ENCODE results near the gene OSBPL9. TPM values are rescaled to one million over a fixed set of nuclear protein-coding genes. Genes with fewer than 3 reads are reported as not detected.
"Not testable (repeated sequence)": the region's sequence is repeated elsewhere in the genome, so short reads cannot be mapped to it uniquely, and the experiment has no call there.

Gene OSBPL9
- total RNA-seq, 1 donor from 2014 or later = 50.3 TPM

DNA sequence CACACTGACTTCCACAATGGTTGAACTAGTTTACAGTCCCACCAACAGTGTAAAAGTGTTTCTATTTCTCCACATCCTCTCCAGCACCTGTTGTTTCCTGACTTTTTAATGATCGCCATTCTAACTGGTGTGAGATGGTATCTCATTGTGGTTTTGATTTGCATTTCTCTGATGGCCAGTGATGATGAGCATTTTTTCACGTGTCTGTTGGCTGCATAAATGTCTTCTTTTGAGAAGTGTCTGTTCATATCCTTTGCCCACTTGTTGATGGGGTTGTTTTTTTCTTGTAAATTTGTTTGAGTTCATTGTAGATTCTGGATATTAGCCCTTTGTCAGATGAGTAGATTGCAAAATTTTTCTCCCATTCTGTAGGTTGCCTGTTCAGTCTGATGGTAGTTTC is 85.3 kb downstream of the OSBPL9 start:
- intact Hi-C loops (cut with micrococcal nuclease) = not testable (repeated sequence)

- intact Hi-C loops (cut with micrococcal nuclease) = no loop called here
Measured at GRCh38 chr1:51705035-51705434, 88.1 kb downstream of the OSBPL9 start.

DNA sequence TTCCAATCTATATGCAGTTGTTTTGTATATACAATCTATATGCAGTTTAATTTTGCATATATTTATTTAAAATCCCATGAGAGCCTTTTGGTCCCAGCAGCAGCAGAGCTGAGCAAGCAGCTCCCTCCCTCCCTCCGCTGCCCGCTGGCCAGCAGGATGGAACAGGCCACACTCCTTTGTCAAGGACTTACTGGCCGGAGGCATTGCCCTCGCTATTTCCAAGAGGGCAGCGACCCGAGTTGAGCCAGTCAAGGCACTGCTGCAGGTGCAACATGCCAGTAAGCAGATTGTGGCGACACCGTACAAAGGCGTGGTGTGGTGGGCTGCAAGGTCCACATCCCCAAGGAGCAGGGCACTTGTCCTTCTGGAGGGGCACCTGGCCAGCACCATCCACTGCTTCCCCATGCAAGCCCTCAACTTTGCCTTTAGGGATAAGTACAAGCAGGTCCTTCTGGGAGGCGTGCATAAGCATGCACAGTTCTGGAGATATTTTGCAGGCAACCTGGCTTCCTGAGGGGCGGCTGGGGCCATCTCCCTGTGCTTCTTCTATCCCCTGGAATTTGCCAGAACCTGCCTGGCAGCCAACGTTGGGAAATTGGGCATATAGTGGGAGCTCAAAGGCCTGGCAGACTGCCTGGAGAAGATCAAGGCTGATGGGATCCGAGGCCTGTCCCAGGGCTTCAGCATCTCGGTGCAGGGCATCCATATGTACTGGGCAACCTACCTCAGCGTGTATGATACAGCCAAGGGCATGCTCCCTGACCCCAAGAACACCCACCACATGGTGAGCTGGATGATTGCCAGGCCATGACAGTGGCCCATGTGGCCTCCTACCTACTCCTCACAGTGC is 92.2 kb downstream of the OSBPL9 start:
- intact Hi-C loops (cut with micrococcal nuclease) = no loop called here

DNA sequence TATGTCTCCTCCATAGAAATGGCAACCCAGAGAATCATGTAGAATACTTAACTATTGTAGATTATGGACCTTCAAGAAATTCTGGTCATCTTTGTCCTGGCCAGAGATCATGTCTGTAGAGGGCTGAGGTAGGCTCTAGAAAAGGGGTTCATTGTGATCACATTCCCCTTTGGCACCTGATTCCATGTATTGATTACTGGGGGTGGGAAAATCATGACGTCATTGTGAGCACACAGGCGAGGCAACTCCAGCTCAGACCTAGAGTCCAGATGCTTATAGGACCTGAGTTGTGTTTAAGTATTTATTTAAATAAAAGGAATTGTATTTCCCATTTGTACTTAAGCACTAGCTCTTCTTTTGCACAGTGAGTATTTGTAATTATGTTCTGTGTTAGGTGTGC is 93.1 kb downstream of the OSBPL9 start:
- intact Hi-C loops (cut with micrococcal nuclease) = no loop called here

DNA sequence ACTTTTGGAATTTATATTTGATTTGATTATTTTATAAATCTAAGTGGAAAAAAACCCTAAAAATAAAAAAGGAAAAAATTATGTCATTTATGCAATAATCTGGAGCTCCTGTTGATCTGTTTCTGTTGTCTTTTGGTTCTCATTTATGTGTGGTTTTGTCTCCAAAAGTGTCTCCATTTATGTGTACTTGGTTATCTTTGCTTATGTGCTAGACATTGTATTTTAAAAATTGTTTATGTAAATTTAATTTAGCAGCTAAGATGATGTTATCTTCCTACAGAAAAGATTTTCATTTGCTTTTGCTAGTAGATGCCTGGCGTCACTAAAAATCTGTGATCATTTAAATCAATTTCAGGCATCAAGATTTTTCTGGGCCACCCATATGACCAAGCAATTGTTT is 95.7 kb downstream of the OSBPL9 start:
- intact Hi-C loops (cut with micrococcal nuclease) = no loop called here

DNA sequence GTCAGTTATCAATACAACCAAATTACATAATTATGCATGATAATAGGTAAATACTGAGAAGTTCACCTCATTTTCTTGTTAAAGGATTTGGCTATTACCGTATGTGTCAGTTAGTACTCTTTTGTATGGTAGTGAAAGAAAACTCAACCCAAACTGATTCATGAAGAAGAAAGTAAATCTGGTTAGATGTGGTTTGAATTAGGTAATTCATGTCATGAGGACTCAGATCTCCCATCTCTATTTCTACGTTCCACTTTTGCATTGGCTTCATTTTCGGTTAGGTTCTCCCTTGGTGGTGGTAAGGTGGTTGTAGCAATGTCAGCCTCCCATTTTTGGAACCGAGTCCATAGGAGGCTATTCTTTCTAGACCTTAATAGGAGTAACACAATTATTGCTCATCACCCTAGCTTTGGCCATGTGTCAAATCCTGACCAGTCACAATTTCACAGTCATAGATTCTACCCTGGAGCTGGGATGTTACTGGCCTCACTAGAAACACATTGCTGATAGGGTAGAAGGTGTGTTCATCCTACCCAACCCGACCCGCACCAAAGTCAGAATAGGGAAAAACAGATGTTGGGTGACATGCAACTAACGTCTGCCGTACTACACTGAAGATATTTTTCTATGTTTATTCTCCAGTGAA is 97.6 kb downstream of the OSBPL9 start:
- intact Hi-C loops (cut with micrococcal nuclease) = no loop called here

DNA sequence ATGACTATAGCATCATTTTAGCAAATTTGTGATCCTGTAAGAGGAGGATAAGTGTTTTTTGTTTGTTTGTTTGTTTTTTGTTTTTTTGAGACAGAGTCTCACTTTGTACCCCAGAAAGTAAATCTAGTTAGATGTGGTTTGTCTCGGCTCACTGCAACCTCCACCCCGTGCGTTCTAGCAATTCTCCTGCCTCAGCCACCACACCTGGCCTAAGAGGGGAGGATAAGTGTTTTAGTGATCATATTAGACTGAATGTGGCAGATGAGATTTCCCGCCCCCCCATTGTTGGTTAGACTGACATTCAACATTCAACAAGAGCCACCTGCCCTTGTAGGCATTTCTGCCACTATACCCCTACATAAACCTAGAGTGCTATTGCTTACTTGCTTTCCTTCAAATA is 98.5 kb downstream of the OSBPL9 start:
- intact Hi-C loops (cut with micrococcal nuclease) = no loop called here

DNA sequence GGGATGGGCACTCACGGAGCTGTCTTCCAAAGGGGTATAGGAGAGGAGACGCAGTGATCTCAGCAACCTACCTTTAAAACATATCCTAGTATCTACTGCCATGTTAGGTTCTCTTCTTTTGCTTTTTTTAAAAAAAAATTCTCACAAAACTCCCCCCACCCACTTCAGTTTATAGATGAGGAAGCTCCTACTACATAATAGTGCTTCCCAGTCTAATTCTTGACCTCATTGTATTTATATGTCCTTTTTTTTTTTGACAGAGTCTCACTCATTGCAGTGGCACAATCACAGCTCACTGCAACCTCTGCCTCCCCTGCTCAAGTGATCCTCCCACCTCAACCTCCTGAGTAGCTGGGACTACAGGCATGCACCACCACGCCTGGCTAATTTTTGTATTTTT is 99.9 kb downstream of the OSBPL9 start:
- intact Hi-C loops (cut with micrococcal nuclease) = no loop called here

DNA sequence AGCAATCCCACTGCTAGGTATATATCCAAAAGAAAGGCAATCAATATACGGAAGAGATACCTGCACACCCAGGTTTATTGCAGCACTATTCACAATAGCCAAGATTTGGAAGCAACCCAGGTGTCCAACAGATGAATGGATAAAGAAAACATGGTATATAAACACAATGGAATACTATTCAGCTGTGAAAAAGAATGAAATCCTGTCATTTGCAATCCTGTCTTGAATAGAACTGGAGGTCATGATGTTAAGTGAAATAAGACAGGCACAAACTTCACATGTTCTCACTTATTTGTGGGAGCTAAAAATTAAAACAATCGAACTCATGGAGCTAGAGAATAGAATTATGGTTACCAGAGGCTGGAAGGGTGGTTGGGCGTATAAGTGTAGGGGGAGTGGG is 101.0 kb downstream of the OSBPL9 start:
- intact Hi-C loops (cut with micrococcal nuclease) = no loop called here

DNA sequence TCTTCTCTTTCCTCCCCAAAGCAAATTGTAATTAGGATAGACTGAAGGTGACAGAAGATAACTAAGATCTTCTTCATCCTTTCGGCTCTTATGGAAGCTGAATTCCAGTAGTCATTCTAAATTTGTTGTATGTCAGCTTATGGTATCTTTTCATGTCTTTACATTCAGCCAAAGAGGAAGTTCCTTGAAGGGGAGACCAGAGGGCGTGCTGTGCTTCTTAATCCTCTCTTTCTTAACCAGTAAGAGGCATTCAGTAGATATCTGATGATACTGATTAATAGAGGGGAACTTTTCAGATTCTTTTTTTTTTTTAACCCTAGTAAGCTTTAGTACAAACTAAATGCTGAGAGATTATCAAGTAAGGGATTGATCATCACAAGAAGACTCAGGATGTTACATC is 102.3 kb downstream of the OSBPL9 start:
- intact Hi-C loops (cut with micrococcal nuclease) = no loop called here

DNA sequence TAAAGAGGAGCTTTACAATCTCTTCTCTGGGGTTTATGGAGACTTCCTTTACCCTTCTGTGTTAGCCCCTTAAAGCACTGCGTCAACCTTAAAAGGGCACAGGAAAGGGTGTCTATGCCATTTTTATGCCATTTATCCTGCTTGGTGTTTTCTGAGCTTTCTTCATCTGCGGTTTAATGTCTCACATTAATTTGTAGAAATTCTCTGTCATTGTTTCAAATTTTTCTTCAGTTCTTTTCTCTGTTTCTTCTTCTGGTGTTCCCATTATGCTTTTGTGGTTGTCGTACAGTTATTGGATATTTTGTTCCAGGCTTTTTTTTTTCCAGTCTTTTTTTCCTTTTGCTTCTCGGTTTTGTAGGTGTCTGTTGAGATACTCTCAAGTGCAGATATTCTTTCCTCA is 107.9 kb downstream of the OSBPL9 start:
- intact Hi-C loops (cut with micrococcal nuclease) = loop anchor here (5.0 kb wide), 1 partner anchor 333 kb away; the partner anchor contains the start of genes BTF3L4 and TXNDC12

- intact Hi-C loops (cut with micrococcal nuclease) = loop anchor here (5.0 kb wide), 1 partner anchor 331 kb away; the partner anchor contains the start of genes BTF3L4 and TXNDC12
Measured at GRCh38 chr1:51726051-51726450, 109.2 kb downstream of the OSBPL9 start.

- intact Hi-C loops (cut with micrococcal nuclease) = loop anchor here (5.0 kb wide), 1 partner anchor 331 kb away; the partner anchor contains the start of genes BTF3L4 and TXNDC12
Measured at GRCh38 chr1:51726544-51727225, 109.8 kb downstream of the OSBPL9 start.

DNA sequence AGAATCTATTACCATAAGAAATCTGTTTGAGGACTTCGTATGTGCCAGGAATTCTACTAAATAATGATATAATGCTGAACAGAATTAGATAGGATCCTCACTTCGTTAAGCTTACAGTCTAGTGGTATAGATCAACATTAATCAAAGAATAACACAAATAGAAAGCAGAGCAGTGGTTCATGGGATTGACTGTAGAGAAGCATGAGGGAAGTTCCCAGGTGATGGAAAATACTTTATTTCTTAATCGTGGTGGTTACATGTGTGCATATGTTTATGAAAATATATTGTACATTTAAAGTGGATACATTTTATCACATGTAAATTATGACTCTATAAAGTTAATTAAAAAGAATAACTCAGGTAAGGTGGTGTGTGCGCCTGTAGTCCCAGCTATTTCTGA is 110.5 kb downstream of the OSBPL9 start:
- intact Hi-C loops (cut with micrococcal nuclease) = loop anchor here (5.0 kb wide), 1 partner anchor 330 kb away; the partner anchor contains the start of genes BTF3L4 and TXNDC12

DNA sequence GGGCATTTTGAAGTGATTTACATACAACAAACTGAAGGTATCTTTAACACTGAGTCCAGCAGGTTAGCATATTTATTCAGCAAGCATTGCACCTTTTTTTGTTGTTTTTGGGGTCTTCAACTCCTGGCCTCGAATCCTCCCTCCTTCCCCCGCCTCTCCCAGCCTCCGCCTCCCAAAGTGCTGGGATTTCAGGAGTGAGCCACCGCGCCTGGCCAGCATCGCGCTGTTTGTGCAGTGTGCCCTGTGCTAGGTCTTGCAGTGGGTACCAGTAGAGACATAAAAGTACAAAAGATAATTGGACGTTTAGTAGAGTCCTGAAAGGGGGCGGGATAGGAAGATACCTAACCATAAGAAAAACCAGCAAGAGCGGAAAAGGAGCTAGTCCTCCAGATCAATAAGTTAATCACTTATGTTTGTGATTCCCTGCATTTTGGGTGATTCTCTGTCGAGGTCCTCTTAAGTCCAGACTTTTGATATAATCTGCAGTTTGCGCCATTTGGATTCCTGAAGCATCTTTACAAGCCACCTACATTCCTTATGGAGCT is 111.8 kb downstream of the OSBPL9 start:
- intact Hi-C loops (cut with micrococcal nuclease) = loop anchor here (1.0 to 5.0 kb wide), 7 partner anchors 41 to 492 kb away; partner anchors contain the start of genes BTF3L4, NRDC, OSBPL9 and RNF11

DNA sequence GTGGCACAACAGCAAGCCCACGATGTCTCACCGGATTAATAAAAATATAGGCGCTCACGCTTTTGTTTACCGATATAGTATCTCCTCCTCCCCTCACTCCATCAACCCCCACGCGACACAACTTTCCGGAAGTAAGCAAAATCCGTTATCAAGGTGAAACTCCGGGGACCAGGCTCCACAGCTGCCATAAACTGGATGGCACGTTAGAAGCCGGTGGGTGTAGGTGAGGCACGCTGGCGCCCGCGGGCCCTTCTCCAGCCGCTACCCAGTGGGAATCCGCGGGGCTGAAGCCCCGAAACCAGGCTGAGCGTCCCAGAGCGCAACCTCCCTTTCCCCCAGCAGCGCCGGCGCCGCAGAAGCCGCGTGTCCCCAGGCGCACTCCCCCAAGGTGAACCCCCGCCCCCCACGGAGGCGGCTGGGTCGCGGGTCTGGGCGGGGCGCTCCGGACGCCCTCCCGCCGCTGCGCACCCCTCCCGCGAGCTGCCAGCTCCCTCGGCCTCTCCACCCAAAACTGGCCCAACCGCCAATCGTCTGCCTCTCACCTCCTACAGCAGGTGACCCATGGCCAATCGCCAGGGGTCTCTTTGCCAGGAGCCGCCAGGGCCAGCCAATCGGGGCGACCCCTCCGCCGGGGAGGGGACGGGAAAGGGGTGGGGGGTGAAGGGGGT is 112.4 kb downstream of the OSBPL9 start:
- intact Hi-C loops (cut with micrococcal nuclease) = loop anchor here (1.0 to 5.0 kb wide), 6 partner anchors 112 to 493 kb away; partner anchors contain the start of genes BTF3L4, NRDC, OSBPL9 and RNF11

DNA sequence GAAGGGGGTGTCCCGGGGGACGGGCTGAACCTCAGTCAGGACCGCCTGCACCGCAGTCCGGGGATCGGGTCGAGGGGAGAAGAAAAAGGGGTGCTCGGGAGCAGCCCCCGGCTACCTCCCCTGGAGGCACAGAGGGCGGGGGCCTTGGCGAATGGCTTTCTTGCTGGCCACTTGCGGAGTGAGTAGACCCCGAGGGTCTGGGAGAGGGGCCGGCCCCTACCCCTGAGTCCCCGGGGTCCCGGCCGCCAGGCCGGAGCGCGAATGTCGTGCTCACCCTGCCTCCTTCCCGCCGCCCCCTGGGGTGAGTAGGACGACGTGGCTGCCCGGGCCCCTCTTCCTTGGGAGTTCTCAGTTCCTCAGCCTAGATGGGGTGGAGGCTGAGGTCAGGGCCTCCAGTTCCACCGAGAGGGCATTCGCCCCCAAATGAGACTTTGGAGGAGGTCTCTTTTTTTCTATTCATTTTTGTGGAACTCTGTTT is 113.0 kb downstream of the OSBPL9 start:
- intact Hi-C loops (cut with micrococcal nuclease) = loop anchor here (1.0 to 5.0 kb wide), 7 partner anchors 113 to 753 kb away; partner anchors contain the start of genes BTF3L4, NRDC, OSBPL9 and RNF11

DNA sequence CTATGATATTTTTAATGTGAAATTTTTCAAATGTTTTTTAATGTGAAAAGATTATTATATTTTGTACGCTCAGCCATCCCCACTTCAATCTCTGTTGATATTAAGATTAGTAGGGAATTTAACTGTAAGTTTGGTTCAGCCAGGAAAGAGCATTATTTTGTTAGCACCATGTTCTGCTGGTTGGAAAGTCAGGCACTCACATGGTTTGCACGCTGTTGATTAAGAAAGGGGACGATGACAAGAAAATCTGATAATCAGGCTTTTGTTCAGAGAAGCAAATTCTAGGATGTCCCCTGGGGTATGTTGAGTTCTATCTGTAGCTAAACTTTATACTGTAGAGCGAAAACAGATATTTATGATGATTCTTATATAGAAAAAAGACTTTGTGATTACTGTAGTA is 115.1 kb downstream of the OSBPL9 start:
- intact Hi-C loops (cut with micrococcal nuclease) = loop anchor here (5.0 kb wide), 1 partner anchor 755 kb away; no protein-coding TSS in a partner anchor

- intact Hi-C loops (cut with micrococcal nuclease) = loop anchor here (5.0 kb wide), 1 partner anchor 756 kb away; no protein-coding TSS in a partner anchor
Measured at GRCh38 chr1:51732701-51733425, 116.0 kb downstream of the OSBPL9 start.

- intact Hi-C loops (cut with micrococcal nuclease) = loop anchor here (5.0 kb wide), 1 partner anchor 756 kb away; no protein-coding TSS in a partner anchor
Measured at GRCh38 chr1:51733426-51733774, 116.5 kb downstream of the OSBPL9 start.
